Activated naive CD8-positive, alpha-beta T cell treated with anti-CD3 and anti-CD28 coated beads, Interleukin-2, amount 50 U/mL, for 16 hours (primary cell): Measurements from ENCODE around the gene SPOCK2.

ENCODE experiments used
- DNase-seq: peaks from one replicate; pipeline ENCODE4 v3.0.0-alpha.2; 2020; ENCODE audit warnings: low read depth, low spot score

The SPOCK2 gene

GRCh38 chr10:72073708-72074573, 14.4 kb downstream of the SPOCK2 start:
- no peak for DNase-seq

- no peak for DNase-seq
Measured at GRCh38 chr10:72072639-72073038, 15.7 kb downstream of the SPOCK2 start.

GRCh38 chr10:72072046-72072445, 16.3 kb downstream of the SPOCK2 start:
- DNase-seq: no peak

DNA sequence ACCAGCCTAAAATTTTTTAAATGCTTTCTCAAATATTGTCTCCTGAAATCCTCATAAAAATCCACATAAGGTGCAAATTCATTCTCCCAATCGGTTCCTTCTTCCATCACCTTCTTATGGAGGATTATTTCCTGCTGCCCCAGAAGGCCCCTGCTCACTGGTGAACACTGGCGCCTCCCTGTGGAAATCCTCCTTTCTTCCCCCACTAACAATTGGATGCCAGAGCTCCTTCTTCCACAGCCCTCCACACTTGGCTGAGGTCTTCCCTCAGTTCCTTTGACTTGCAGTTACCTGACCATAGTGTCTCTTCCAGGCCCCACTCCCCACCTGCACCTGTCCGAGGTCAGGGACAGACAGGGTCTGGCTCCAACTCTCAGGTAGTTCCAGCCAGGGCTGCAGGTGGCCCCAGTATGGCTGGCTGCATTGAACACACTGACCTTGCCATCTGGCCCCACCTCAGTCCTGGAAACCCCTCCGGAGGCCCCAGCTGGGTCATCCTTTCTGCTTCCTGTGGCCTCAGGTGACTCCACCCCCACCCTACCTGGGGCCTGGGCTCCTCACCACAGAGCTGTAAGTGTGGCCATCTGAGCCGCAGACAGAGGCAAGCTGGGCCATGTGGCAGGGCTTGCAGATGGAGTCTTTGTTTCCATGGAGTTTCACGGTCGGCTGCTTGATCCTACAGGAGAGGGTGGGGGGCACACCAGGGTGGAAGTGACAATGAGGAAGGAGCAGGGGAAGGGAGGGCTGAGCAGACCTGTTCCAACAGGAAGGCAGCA, 18.4 kb downstream of the SPOCK2 start:
- no peak for DNase-seq

DNA sequence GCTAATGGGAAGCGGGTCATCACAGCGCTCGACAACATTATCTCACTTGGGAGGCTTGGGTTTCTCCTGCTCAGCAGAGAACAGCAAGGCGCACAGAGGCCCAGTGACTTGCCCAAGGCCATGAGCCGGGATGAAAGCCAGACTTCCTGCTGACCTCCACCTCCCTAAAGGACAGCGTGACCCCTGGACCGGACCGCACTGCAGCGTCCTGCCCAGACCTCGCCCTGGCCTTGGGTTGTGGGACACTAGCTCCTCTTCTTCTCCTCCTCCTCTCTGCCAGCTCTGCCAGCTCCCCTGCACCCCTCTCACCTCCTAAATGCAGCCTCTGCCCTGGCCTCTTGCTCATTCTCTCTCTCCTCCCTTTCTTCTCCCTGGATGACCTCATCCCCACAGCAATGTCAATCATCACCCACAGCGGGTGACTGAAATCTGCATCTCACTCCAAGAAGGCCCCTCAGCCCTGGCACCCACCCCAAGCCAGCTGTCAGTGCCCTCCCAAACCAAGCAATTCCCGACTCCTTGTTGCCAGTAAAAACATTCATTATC, 19.4 kb downstream of the SPOCK2 start:
- DNase-seq: no peak

DNA sequence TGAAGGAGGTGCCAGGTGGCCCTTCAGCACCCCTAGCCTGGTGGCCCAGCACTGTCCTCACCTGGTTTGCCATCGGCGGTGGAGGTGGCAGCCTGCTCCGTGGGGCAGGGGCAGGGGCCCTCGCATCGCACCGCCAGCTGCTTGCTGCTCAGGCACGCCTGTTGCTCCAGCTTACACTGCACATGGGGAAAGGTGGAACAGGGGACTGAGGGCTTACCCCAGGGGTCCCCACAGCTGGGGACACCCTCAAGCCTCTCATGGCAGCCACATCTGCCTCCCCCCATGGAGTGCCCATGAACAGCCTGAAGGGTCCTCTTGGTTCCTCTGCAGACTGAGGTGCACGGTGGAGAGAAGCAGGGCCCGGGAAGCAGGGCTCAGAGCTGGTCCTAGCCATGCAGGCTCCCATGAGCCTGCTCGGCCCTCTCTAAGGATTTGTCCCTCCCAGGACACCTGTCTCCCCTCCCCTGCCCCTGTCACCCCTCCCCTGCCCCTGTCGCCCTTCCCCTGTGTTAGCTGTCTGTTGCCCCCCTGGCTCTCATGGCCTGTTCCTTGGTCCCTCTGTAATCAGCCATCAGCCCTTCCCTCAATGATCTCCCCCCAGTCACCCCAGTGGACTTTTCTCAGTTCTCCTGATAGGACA, 20.1 kb downstream of the SPOCK2 start:
- no peak for DNase-seq

- DNase-seq: no peak
Measured at GRCh38 chr10:72067463-72068125, 20.8 kb downstream of the SPOCK2 start.

DNA sequence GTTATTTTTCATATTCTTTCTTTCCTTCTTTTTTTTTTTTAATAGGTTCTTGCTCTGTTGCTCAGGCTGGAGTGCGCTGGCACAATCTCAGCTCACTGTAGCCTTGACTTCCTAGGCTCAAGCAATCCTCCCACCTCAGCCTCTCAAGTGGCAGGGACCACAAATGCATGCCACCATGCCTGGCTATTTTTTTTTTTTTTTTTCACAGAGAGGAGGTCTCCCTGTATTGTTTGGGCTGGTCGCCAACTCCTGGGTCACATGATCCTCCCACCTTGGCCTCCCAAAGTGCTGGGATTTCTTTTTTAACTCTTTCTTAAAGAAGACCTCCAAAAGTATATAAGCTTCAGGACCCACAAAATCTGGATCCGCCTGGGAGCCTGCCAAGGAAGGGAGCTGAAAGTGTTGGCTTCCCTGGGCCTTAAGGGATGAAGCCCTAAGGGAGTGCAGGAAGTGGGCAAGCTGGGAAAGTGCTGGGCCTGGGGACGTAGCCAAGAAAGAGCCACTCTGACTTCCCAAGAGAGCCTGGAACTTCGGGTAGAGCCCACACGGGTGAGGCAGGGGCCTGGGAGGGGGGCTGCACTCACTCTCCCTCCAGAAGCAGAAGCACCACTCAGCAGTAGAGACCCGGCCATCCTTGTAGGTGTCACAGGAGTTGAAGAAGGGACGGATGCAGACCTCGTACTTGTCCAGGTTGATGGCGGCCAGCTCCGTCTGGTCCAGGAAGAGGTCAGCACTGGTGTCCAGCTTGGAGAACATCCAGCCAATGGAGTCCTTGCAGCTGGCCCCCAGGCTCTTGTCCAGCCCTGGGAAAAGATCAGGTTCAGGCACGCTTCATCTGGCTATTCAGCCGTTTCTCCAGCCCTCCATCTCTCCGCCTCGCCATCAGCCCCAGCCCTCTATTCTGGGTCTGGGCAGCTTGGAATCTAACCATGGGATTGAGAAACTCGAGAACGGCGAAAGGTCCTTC, 21.8 kb downstream of the SPOCK2 start:
- no peak for DNase-seq

DNA sequence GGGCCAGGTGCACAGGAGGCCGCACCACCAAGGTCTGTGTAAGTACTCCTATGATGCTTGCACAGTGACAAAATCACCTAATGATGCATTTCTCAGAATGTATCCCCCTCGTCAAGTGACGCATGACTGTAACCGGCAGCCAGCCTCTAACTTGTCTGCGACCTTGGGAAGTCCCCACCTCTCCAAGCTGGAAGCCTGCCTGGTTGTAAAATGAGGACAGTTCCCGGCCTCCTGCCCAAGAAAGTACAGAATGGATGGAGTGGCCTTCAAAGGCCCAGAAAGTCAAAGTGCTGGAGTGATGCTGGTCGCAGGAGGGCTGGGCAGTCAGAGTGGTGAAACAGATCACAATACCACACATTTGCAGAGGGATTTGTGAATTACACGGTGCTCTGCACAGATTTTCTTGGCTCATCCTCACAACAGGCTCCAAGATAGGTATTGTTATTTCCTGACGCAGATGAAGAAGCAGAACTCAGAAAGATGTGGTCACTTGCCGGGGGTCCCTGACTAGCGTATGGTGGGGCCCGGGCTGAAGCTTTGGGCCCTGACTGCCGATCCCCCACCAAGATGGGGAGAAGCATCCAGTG, 22.8 kb downstream of the SPOCK2 start:
- DNase-seq: no peak

DNA sequence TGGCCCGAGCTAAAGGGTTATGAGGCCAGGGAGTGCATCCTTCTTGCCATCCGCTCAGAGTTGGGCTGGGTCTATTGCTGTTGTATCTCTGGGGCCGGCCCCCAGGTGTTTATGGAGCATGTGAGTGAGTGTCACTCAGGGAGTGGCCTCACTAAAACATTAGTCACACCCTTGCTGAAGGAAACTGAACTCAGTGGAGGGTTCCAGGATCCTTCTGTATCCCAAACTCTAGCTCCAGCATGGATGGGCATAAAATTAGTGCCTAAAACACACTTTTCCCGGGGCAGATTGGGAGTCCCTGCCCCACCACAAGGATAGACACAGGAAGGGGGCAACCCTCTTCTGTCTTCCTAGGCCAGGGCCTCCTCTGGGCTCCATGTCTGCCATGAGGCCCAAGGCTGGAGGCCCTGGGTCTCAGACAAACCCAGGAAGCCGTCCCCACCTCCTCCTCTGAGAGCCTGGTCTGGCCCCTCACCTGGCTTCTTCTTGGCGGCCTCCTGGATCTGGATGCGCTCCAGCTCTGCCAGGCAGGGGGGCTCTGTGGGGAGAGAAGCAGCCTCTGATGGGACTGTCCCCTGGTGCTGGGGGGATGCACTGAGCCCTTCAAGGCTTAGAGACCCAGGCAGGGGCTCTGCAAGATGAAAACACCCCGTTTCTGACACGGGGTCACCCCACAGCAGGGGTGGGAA, 24.5 kb downstream of the SPOCK2 start:
- no peak for DNase-seq

GRCh38 chr10:72062832-72063702, 25.3 kb downstream of the SPOCK2 start:
- no peak for DNase-seq

- DNase-seq: no peak
Measured at GRCh38 chr10:72062382-72062781, 26.0 kb downstream of the SPOCK2 start.

DNA sequence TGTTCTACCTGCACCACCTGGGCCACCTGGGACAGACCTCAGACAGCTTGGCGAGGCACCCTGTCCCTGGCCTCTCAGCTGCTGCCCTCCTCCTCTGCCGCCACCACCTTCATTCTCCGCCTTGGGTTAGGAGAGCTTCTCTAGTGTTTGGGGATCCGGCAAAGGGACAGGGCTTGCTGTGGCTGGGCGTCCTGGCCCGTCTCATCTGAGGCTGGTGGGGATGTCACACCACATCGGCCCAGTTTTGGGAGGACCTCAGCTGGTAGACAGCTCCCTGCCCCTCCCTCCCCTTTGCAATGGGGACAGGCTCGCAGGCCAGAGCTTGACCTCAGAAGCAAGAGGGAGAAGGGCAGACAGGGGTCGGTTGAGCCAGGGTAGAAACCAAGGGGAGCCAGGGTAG, 26.4 kb downstream of the SPOCK2 start:
- DNase-seq: no peak

DNA sequence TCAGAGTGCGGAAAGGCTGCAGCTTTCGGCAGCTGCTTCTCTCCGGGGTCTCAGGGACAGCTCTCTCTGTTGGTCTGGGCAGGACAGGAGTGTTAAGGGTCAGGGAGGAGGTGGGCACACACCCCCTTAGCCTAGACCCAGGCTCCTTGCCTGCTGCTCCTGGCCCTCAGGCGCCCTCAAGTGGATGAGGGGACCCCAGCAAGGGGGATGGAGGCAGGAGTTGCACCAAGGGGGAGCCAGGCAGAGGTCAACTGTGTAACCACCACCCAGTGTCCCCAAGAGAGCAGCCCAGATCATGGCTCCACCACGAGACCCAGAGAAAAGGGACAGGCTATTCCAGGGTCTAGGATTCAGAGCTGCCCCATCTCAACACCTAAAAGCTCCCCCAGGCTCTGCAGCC, 26.9 kb downstream of the SPOCK2 start:
- DNase-seq: no peak

DNA sequence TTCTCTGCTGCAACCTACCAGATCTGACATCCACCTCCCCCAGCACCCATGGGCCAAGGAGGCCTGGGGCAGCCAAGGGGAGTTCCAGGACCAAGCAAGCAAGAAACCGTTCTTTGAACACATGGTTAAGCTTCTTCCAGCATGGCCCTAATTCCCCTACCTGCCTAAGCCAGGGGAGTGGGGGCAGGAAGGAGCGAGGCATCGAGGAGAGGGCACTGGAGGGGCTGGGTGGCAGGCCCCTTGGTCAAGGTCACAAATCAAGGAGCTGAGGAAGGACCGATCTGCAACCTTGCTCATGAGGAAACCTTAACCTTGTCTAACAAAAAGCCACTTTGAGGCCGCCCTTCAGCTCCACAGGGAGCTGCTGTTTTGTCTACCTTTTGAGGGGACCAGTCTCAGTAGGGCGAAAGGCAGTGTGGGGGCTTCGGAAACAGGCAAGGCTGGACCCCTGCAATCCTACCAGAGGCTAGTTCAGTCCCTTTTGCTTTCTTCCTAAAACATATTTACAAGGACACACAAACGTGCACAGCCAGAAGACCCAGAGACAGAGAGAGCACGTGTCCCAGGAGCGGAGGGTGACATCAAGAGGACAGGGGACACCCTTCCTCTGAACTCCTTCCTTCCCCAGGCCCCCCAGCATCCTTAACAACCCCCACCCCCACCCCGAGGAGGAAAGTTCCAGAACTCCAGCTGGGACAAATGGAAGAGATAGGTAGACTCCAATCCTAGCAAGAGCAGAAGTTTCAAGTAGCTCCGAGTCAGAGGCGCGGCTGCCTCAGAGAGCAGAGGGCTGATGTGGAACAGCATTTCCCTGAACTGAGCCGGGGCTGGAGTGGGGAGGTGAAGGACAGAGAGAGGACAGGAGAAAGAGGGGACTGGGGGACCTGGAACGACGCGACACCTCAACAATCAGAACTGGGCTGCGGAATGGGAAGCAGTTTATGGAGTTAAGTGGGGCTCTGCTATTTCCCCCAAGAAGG, 28.2 kb downstream of the SPOCK2 start:
- no peak for DNase-seq

GRCh38 chr10:72058989-72059842, 29.1 kb downstream of the SPOCK2 start:
- peak; percentile 27 for DNase-seq
